ENCODE measurements around the gene SPARC. TPM values are rescaled to one million over a fixed set of nuclear protein-coding genes. Genes with fewer than 3 reads are reported as not detected.

Gene SPARC
- total RNA-seq, 6 experiments from 2014 or later: 62.2 to 277 (median 109) TPM

DNA sequence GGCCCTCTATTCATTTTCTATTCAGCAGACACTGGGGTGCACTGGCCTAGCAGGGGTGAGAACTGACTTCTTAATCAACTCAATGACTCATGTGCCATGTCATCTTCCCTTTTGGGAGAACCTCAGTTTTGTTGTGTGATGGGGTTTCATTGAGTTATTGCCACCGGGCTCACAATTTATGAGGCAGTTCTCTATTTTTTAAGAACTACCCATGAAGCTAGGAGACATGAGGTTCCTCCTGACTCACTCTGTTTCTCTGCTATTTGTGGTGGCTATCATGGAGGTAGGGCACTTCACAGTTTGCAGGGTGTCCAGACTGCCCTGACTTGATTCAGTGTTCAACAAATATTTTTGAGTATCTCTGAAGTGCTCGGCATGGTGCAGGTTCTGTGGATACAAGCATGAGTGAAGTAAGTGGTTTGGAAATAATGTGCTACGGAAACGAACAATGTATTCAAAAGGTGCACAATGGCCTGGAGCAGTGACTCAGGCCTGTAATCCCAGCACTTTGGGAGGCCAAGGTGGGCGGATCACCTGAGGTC lies 39.3 kb downstream of the SPARC start:
- Histone ChIP-seq H3K4me3 (no peak overlapping the region), H3K27me3 (no peaks in the 10 kb centered on the region), H3K4me1 (no peaks in the 10 kb centered on the region), H3K9me3 (no peaks in the 10 kb centered on the region), H3K27ac (no peak overlapping the region), H3K36me3 (no peaks in the 10 kb centered on the region)
- no peak for DNase-seq
- 82% methylated on average over 5 of the region's 5 CpGs for whole genome bisulfite sequencing (ENCODE audit: insufficient coverage, low coverage, low lambda C conversion rate, missing lambda C conversion rate)
- peak in 1 of 4 donors; percentile 29 for ATAC-seq
- TF ChIP-seq POLR2A (IDR thresholded peaks at IDR 0.05): no peak
- TF ChIP-seq, protein P1, sequence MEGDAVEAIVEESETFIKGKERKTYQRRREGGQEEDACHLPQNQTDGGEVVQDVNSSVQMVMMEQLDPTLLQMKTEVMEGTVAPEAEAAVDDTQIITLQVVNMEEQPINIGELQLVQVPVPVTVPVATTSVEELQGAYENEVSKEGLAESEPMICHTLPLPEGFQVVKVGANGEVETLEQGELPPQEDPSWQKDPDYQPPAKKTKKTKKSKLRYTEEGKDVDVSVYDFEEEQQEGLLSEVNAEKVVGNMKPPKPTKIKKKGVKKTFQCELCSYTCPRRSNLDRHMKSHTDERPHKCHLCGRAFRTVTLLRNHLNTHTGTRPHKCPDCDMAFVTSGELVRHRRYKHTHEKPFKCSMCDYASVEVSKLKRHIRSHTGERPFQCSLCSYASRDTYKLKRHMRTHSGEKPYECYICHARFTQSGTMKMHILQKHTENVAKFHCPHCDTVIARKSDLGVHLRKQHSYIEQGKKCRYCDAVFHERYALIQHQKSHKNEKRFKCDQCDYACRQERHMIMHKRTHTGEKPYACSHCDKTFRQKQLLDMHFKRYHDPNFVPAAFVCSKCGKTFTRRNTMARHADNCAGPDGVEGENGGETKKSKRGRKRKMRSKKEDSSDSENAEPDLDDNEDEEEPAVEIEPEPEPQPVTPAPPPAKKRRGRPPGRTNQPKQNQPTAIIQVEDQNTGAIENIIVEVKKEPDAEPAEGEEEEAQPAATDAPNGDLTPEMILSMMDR (IDR thresholded peaks at IDR 0.05): no peak
- intact Hi-C loops (cut with DNase I): no loop called here

DNA sequence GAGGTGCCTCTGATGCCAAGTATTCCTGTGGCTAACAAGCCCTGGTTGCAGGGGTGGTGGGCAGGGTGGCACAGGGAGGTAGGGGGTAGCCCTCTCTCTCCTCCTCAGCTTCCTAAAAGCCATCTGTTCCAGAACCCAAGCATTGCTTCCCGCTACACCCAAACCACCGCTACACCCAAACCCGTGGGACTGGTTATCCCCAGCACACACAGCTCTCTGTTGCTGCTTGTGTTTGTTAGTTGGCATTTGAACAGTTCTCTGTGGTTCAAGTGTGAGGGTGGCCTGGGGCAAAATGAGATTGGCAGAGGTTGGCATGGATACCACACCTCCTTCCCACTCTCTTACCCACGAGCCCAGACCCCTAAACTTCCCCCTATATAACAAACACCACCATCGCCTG lies 40.4 kb downstream of the SPARC start:
- Histone ChIP-seq H3K27ac (no peak overlapping the region), H3K4me1 (no peaks in the 10 kb centered on the region), H3K9me3 (no peaks in the 10 kb centered on the region), H3K4me3 (no peak overlapping the region), H3K36me3 (no peaks in the 10 kb centered on the region), H3K27me3 (no peaks in the 10 kb centered on the region)
- 70% methylated on average over 5 of the region's 5 CpGs for WGBS (ENCODE audit: insufficient coverage, low coverage, low lambda C conversion rate, missing lambda C conversion rate)
- TF ChIP-seq POLR2A (IDR thresholded peaks at IDR 0.05): no peak
- TF ChIP-seq, protein P1 (IDR thresholded peaks at IDR 0.05): no peak
- intact Hi-C loops (cut with DNase I): no loop called here
- DNase-seq (no peak), ATAC-seq (no peak)

DNA sequence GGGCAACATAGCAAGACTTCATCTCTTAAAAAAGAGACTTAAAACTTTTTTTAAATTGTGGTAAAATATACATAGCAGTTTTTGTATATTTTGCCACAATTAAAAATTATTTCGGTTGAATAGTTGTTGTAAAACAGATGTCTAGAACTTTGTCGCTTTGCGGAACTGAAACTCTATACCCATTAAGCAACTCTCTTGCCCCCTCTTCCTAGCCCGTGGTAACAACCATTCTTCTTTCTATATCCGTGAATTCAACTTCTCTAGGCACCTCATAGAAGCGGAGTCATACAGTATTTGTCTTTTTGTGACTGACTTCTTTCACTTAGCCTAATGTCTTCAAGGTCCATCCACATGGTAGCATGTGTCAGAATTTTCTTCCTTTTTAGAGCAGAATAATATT lies 43.3 kb downstream of the SPARC start:
- Histone ChIP-seq H3K27ac (no peak overlapping the region), H3K27me3 (no peaks in the 10 kb centered on the region), H3K36me3 (no peaks in the 10 kb centered on the region), H3K4me3 (no peak overlapping the region), H3K4me1 (no peaks in the 10 kb centered on the region), H3K9me3 (no peaks in the 10 kb centered on the region)
- WGBS (ENCODE audit: insufficient coverage, low coverage, low lambda C conversion rate, missing lambda C conversion rate): 87% methylated on average over 6 of the region's 6 CpGs
- ATAC-seq (peak in 1 of 4 donors; percentile 40), DNase-seq (no peak)
- intact Hi-C loops (cut with DNase I): no loop called here
- TF ChIP-seq POLR2A (IDR thresholded peaks at IDR 0.05): no peak

DNA sequence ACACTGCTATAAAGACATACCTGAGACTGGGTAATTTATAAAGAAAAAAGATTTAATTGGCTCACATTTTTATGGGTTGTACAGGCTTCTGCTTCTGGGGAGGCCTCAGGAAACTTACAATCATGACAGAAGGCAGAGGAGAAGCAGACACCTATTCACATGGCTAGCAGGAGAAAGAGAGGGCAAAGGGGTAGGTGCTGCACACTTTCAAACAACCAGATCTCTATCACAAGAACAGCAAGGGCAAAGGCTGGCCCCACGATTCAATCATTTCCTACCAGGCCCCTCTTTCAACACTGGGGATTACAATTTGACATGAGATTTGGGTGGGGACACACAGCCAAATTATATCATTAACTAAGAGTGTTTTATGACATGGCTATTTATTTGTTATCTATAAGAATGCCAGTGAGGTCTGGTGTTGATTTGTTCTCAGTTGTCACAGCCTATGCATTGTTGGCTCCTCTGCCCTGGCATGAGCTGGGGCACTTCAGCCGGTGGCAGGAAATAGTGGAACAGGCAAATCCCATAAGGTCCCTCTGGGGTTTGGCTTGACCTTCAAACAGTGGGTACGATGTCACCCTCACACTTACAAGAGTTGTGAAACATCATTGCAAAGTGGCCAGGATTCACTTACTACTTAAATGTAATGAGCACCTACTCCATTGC lies 44.1 kb downstream of the SPARC start:
- DNase-seq: no peak
- no peaks in the 10 kb centered on the region for H3K36me3 ChIP-seq
- intact Hi-C loops (cut with DNase I): no loop called here
- ATAC-seq: no peak
- H3K27me3 ChIP-seq: no peaks in the 10 kb centered on the region
- H3K4me3 ChIP-seq: no peak overlapping the region
- no peaks in the 10 kb centered on the region for H3K9me3 ChIP-seq
- no peak overlapping the region for H3K27ac ChIP-seq
- H3K4me1 ChIP-seq: no peaks in the 10 kb centered on the region
- TF ChIP-seq, protein P1 (IDR thresholded peaks at IDR 0.05): no peak
- TF ChIP-seq POLR2A (IDR thresholded peaks at IDR 0.05): no peak
- 30% methylated on average over 2 of the region's 3 CpGs for WGBS (ENCODE audit: insufficient coverage, low coverage, low lambda C conversion rate, missing lambda C conversion rate)

DNA sequence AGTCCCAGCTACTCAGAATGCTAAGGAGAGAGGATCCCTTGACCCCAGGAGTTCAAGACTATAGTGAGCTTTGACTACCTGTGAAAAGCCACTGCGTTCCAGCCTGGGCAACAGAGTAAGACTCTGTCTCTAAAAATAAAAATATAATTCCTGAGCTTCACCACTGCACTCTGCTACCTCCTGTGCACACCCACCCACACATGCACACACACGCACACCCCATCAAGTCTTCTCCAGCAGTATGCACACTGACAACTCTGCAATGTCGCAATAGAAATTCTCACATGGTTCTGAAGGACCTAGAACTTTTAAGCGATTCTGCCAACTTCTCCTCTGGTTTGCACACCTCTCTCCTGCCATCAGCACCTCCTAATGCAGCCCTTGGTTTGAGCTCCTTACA lies 48.1 kb downstream of the SPARC start:
- Histone ChIP-seq H3K4me3 (no peak overlapping the region), H3K36me3 (no peaks in the 10 kb centered on the region), H3K4me1 (no peaks in the 10 kb centered on the region), H3K27ac (no peak overlapping the region), H3K9me3 (no peaks in the 10 kb centered on the region), H3K27me3 (no peaks in the 10 kb centered on the region)
- TF ChIP-seq POLR2A (IDR thresholded peaks at IDR 0.05): no peak
- WGBS (ENCODE audit: insufficient coverage, low coverage, low lambda C conversion rate, missing lambda C conversion rate): 88% methylated on average over 4 of the region's 4 CpGs
- no peak for DNase-seq
- ATAC-seq: no peak
- intact Hi-C loops (cut with DNase I): no loop called here
